ENCODE measurements around the gene SERTM1.

GRCh38 chr13:36630181-36630803 lies 43.5 kb upstream of the SERTM1 start:
- TF ChIP-seq EP300 (conservative IDR thresholded peaks at IDR 0.05; ENCODE audit: poor library complexity, severe bottlenecking), result no peak
- TF ChIP-seq, protein P1, sequence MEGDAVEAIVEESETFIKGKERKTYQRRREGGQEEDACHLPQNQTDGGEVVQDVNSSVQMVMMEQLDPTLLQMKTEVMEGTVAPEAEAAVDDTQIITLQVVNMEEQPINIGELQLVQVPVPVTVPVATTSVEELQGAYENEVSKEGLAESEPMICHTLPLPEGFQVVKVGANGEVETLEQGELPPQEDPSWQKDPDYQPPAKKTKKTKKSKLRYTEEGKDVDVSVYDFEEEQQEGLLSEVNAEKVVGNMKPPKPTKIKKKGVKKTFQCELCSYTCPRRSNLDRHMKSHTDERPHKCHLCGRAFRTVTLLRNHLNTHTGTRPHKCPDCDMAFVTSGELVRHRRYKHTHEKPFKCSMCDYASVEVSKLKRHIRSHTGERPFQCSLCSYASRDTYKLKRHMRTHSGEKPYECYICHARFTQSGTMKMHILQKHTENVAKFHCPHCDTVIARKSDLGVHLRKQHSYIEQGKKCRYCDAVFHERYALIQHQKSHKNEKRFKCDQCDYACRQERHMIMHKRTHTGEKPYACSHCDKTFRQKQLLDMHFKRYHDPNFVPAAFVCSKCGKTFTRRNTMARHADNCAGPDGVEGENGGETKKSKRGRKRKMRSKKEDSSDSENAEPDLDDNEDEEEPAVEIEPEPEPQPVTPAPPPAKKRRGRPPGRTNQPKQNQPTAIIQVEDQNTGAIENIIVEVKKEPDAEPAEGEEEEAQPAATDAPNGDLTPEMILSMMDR (IDR thresholded peaks at IDR 0.05; ENCODE audit: poor library complexity, severe bottlenecking), result no peak
- no peak for TF ChIP-seq TAF1 (IDR thresholded peaks at IDR 0.05; ENCODE audit: low read depth)
- TF ChIP-seq EZH2 (IDR thresholded peaks at IDR 0.05; ENCODE audit: borderline replicate concordance, insufficient read depth, low read length, poor library complexity, severe bottlenecking), result no peak

All from neural cell (in vitro differentiated cells).